Activated CD8-positive, alpha-beta T cell treated with anti-CD3 and anti-CD28 coated beads for 36 hours (primary cell): ENCODE measurements around the gene PTPRJ. TPM values are rescaled to one million over a fixed set of nuclear protein-coding genes. Genes with fewer than 3 reads are reported as not detected.
A peak's percentile ranks its signal among the peaks of the same experiment; 100 is the strongest.

Source experiments
- ATAC-seq: fragments of 200-7000 bp; cut with Tn5 transposase; one replicate; pipeline ENCODE4 v1.10.0; 2021; ENCODE audit warnings: mild to moderate bottlenecking, moderate library complexity
- CTCF ChIA-PET: fragments of 350-600 bp; sonication (Branson Sonifier 250); formaldehyde crosslinking; loops from one replicate; lab custom pipeline; 2021; ENCODE audit warnings: antibody characterized with exemption; lab: Charles Lee
- POLR2A ChIA-PET: fragments of 350-600 bp; sonication (Branson Sonifier 250); formaldehyde crosslinking; loops from one replicate; lab custom pipeline; 2021; ENCODE audit warnings: antibody characterized with exemption; lab: Charles Lee
- DNase-seq: peaks from one replicate; pipeline ENCODE4 v3.0.0-alpha.2; 2020
- H3K27ac Mint-ChIP-seq: one replicate; pipeline ENCODE4 v1.8.0; 2021; ENCODE audit warnings: mild to moderate bottlenecking, mixed read lengths
- H3K27me3 Mint-ChIP-seq: one replicate; pipeline ENCODE4 v1.8.0; 2021; ENCODE audit warnings: mixed read lengths
- H3K36me3 Mint-ChIP-seq: one replicate; pipeline ENCODE4 v1.8.0; 2021; ENCODE audit warnings: low read depth, mixed read lengths
- H3K4me1 Mint-ChIP-seq: one replicate; pipeline ENCODE4 v1.8.0; 2021; ENCODE audit warnings: low read depth, mixed read lengths
- H3K4me3 Mint-ChIP-seq: one replicate; pipeline ENCODE4 v1.8.0; 2021; ENCODE audit warnings: mild to moderate bottlenecking, moderate library complexity, mixed read lengths
- H3K9me3 Mint-ChIP-seq: one replicate; pipeline ENCODE4 v1.8.0; 2021; ENCODE audit warnings: mixed read lengths
- CTCF ChIP-seq: fragments of 200-600 bp; IDR thresholded peaks from one replicate; pipeline ENCODE4 v1.8.0; 2022; ENCODE audit warnings: antibody characterized with exemption, mild to moderate bottlenecking
- intact Hi-C: fragments of 100-400 bp; cut with micrococcal nuclease; formaldehyde crosslinking; loops from one replicate; pipeline ENCODE4 v1.10.0; 2022
- total RNA-seq, 2 experiments: library from RNA; stranded (reverse); gene quantifications; one replicate each; pipeline ENCODE4 v1.2.3, GENCODE V29; 2021

Gene PTPRJ
- total RNA-seq, 2 experiments from 2014 or later, result 21.5 to 23.4 TPM

- ChIA-PET CTCF (interaction anchor here (1.0 to 12.6 kb wide), 2 partner anchors 174 to 178 kb away, joined by 3 to 161 read pairs; no protein-coding TSS in a partner anchor), POLR2A (interaction anchor here (0.5 to 1.8 kb wide), 2 partner anchors 10 to 65 kb away, joined by 3 to 5 read pairs; no protein-coding TSS in a partner anchor)
- peaks cover 11% of the 10 kb centered on the region for H3K9me3 Mint-ChIP-seq
- ATAC-seq, result no peak
- H3K27me3 Mint-ChIP-seq, result no peaks in the 10 kb centered on the region
- intact Hi-C loops, result loop anchor here (5.0 kb wide), 1 partner anchor 265 kb away; the partner anchor contains the start of gene NUP160
- TF ChIP-seq CTCF, result no peak
- H3K4me3 Mint-ChIP-seq, result no peak overlapping the region
- no peak for DNase-seq
- H3K4me1 Mint-ChIP-seq, result peaks cover 37% of the 10 kb centered on the region
- peak overlapping the region; percentile 18 for H3K27ac Mint-ChIP-seq
- peaks cover 22% of the 10 kb centered on the region for H3K36me3 Mint-ChIP-seq
These were observed 131.5 kb downstream of the PTPRJ start for GRCh38 chr11:48111891-48112290.

GRCh38 chr11:48114740-48115139, 134.4 kb downstream of the PTPRJ start:
- ATAC-seq (no peak), DNase-seq (no peak)
- H3K4me3 Mint-ChIP-seq, result no peak overlapping the region
- POLR2A ChIA-PET, result no interaction called here
- H3K36me3 Mint-ChIP-seq, result peaks cover 22% of the 10 kb centered on the region
- no peaks in the 10 kb centered on the region for H3K27me3 Mint-ChIP-seq
- H3K9me3 Mint-ChIP-seq, result peaks cover 11% of the 10 kb centered on the region
- H3K27ac Mint-ChIP-seq, result no peak overlapping the region
- no peak for TF ChIP-seq CTCF
- intact Hi-C loops, result loop anchor here (5.0 kb wide), 1 partner anchor 267 kb away; the partner anchor contains the start of gene NUP160
- H3K4me1 Mint-ChIP-seq, result peaks cover 9% of the 10 kb centered on the region
- CTCF ChIA-PET, result interaction anchor here (12.6 kb wide), 1 partner anchor 181 kb away, joined by 161 read pairs; no protein-coding TSS in a partner anchor

GRCh38 chr11:48116437-48117228, 136.3 kb downstream of the PTPRJ start:
- TF ChIP-seq CTCF, result peak; percentile 44
- Mint-ChIP-seq H3K4me1 (peaks cover 4% of the 10 kb centered on the region), H3K36me3 (peaks cover 22% of the 10 kb centered on the region), H3K9me3 (peaks cover 11% of the 10 kb centered on the region), H3K27me3 (no peaks in the 10 kb centered on the region), H3K27ac (no peak overlapping the region), H3K4me3 (no peak overlapping the region)
- CTCF ChIA-PET, result interaction anchor here (0.7 to 12.6 kb wide), 4 partner anchors 29 to 195 kb away, joined by 3 to 161 read pairs (median 4); no protein-coding TSS in a partner anchor
- POLR2A ChIA-PET, result no interaction called here
- ATAC-seq (no peak), DNase-seq (peak; percentile 27)
- intact Hi-C loops, result no loop called here

- H3K4me1 Mint-ChIP-seq, result no peaks in the 10 kb centered on the region
- TF ChIP-seq CTCF, result no peak
- POLR2A ChIA-PET, result interaction anchor here (1.0 to 1.4 kb wide), 2 partner anchors 11 to 120 kb away, joined by 3 to 5 read pairs; no protein-coding TSS in a partner anchor
- intact Hi-C loops, result no loop called here
- no peaks in the 10 kb centered on the region for H3K27me3 Mint-ChIP-seq
- CTCF ChIA-PET, result interaction anchor here (0.9 kb wide), 1 partner anchor 188 kb away, joined by 6 read pairs; no protein-coding TSS in a partner anchor
- no peak for DNase-seq
- peaks cover 14% of the 10 kb centered on the region for H3K36me3 Mint-ChIP-seq
- no peak for ATAC-seq
- no peak overlapping the region for H3K27ac Mint-ChIP-seq
- H3K4me3 Mint-ChIP-seq, result no peak overlapping the region
- H3K9me3 Mint-ChIP-seq, result no peaks in the 10 kb centered on the region
These were observed 141.9 kb downstream of the PTPRJ start for GRCh38 chr11:48122246-48122645.

GRCh38 chr11:48122656-48123055, 142.3 kb downstream of the PTPRJ start:
- DNase-seq, result no peak
- ChIA-PET CTCF (no interaction called here), POLR2A (interaction anchor here (0.6 kb wide), 1 partner anchor 481 kb away, joined by 5 read pairs; no protein-coding TSS in a partner anchor)
- Mint-ChIP-seq H3K27ac (no peak overlapping the region), H3K4me3 (no peak overlapping the region), H3K9me3 (no peaks in the 10 kb centered on the region), H3K4me1 (no peaks in the 10 kb centered on the region), H3K27me3 (no peaks in the 10 kb centered on the region), H3K36me3 (peaks cover 16% of the 10 kb centered on the region)
- TF ChIP-seq CTCF, result no peak
- intact Hi-C loops, result no loop called here
- ATAC-seq, result no peak
